Measurements from ENCODE around the gene ACTL7A. TPM values are rescaled to one million over a fixed set of nuclear protein-coding genes. Genes with fewer than 3 reads are reported as not detected.
"Not testable (repeated sequence)": the region's sequence is repeated elsewhere in the genome, so short reads cannot be mapped to it uniquely, and the experiment has no call there.

The ACTL7A gene
- total and polyA plus RNA-seq, 5 donors: not detected

- Histone ChIP-seq H3K4me3 (ENCODE audit: low read length) (no peak overlapping the region), H3K9me3 (ENCODE audit: control insufficient read depth, low read length) (no peaks in the 10 kb centered on the region), H3K4me1 (ENCODE audit: control insufficient read depth, insufficient read depth, low read length) (no peaks in the 10 kb centered on the region), H3K27me3 (ENCODE audit: control insufficient read depth, insufficient read depth) (no peaks in the 10 kb centered on the region), H3K27ac (ENCODE audit: low read length) (no peak overlapping the region)
- intact Hi-C loops (cut with DNase I): no loop called here
- ATAC-seq (no peak), DNase-seq (no peak)
- whole genome bisulfite sequencing: 91% methylated on average over 9 of the region's 9 CpGs
Measured at GRCh38 chr9:108836319-108836718, 25.7 kb upstream of the ACTL7A start.

- 69% methylated on average over 5 of the region's 5 CpGs for WGBS
- Histone ChIP-seq H3K9me3 (ENCODE audit: control insufficient read depth, low read length) (no peaks in the 10 kb centered on the region), H3K4me3 (ENCODE audit: low read length) (no peak overlapping the region), H3K4me1 (ENCODE audit: control insufficient read depth, insufficient read depth, low read length) (no peaks in the 10 kb centered on the region), H3K27ac (ENCODE audit: low read length) (no peak overlapping the region), H3K27me3 (ENCODE audit: control insufficient read depth, insufficient read depth) (no peaks in the 10 kb centered on the region)
- DNase-seq: no peak
- intact Hi-C loops (cut with DNase I): no loop called here
- no peak for ATAC-seq
Measured at GRCh38 chr9:108836781-108837180, 25.3 kb upstream of the ACTL7A start.

- intact Hi-C loops (cut with DNase I): no loop called here
- Histone ChIP-seq H3K27ac (ENCODE audit: low read length) (no peak overlapping the region), H3K9me3 (ENCODE audit: control insufficient read depth, low read length) (no peaks in the 10 kb centered on the region), H3K4me1 (ENCODE audit: control insufficient read depth, insufficient read depth, low read length) (no peaks in the 10 kb centered on the region), H3K27me3 (ENCODE audit: control insufficient read depth, insufficient read depth) (no peaks in the 10 kb centered on the region), H3K4me3 (ENCODE audit: low read length) (no peak overlapping the region)
- 77% methylated on average over 4 of the region's 4 CpGs for WGBS
- DNase-seq: no peak
- ATAC-seq: no peak
Measured at GRCh38 chr9:108837530-108837929, 24.5 kb upstream of the ACTL7A start.

GRCh38 chr9:108838017-108838416 is 24.0 kb upstream of the ACTL7A start:
- 87% methylated on average over 6 of the region's 6 CpGs for WGBS
- intact Hi-C loops (cut with DNase I): no loop called here
- Histone ChIP-seq H3K4me1 (ENCODE audit: control insufficient read depth, insufficient read depth, low read length) (no peaks in the 10 kb centered on the region), H3K27ac (ENCODE audit: low read length) (no peak overlapping the region), H3K27me3 (ENCODE audit: control insufficient read depth, insufficient read depth) (no peaks in the 10 kb centered on the region), H3K9me3 (ENCODE audit: control insufficient read depth, low read length) (no peaks in the 10 kb centered on the region), H3K4me3 (ENCODE audit: low read length) (no peak overlapping the region)
- ATAC-seq (no peak), DNase-seq (no peak)

- H3K4me1 ChIP-seq (ENCODE audit: control insufficient read depth, insufficient read depth, low read length); H3K9me3 ChIP-seq (ENCODE audit: control insufficient read depth, low read length); H3K4me3 ChIP-seq (ENCODE audit: low read length); H3K27me3 ChIP-seq (ENCODE audit: control insufficient read depth, insufficient read depth); DNase-seq; intact Hi-C loops (cut with DNase I); H3K27ac ChIP-seq (ENCODE audit: low read length); ATAC-seq: not testable (repeated sequence)
- WGBS: 91% methylated on average over 5 of the region's 5 CpGs
Measured at GRCh38 chr9:108839561-108839960, 22.5 kb upstream of the ACTL7A start.

GRCh38 chr9:108842610-108843295 is 19.3 kb upstream of the ACTL7A start:
- H3K4me3 ChIP-seq (ENCODE audit: low read length): no peak overlapping the region
- peaks cover 2% of the 10 kb centered on the region for H3K4me1 ChIP-seq (ENCODE audit: control insufficient read depth, insufficient read depth, low read length)
- no peaks in the 10 kb centered on the region for H3K9me3 ChIP-seq (ENCODE audit: control insufficient read depth, low read length)
- no peaks in the 10 kb centered on the region for H3K27me3 ChIP-seq (ENCODE audit: control insufficient read depth, insufficient read depth)
- intact Hi-C loops (cut with DNase I): no loop called here
- ATAC-seq (no peak), DNase-seq (no peak)
- H3K27ac ChIP-seq (ENCODE audit: low read length): no peak overlapping the region
- 61% methylated on average over 16 of the region's 16 CpGs for WGBS

- Histone ChIP-seq H3K9me3 (ENCODE audit: control insufficient read depth, low read length) (no peaks in the 10 kb centered on the region), H3K27ac (ENCODE audit: low read length) (no peak overlapping the region), H3K4me3 (ENCODE audit: low read length) (no peak overlapping the region), H3K4me1 (ENCODE audit: control insufficient read depth, insufficient read depth, low read length) (peaks cover 2% of the 10 kb centered on the region), H3K27me3 (ENCODE audit: control insufficient read depth, insufficient read depth) (no peaks in the 10 kb centered on the region)
- WGBS: 45% methylated on average over 2 of the region's 2 CpGs
- intact Hi-C loops (cut with DNase I): no loop called here
- ATAC-seq: no peak
- DNase-seq: no peak
Measured at GRCh38 chr9:108844391-108844790, 17.7 kb upstream of the ACTL7A start.

GRCh38 chr9:108844856-108845255 is 17.2 kb upstream of the ACTL7A start:
- Histone ChIP-seq H3K4me3 (ENCODE audit: low read length) (no peak overlapping the region), H3K27ac (ENCODE audit: low read length) (no peak overlapping the region), H3K27me3 (ENCODE audit: control insufficient read depth, insufficient read depth) (no peaks in the 10 kb centered on the region), H3K4me1 (ENCODE audit: control insufficient read depth, insufficient read depth, low read length) (peaks cover 2% of the 10 kb centered on the region), H3K9me3 (ENCODE audit: control insufficient read depth, low read length) (no peaks in the 10 kb centered on the region)
- ATAC-seq (no peak), DNase-seq (no peak)
- 97% methylated on average over 2 of the region's 2 CpGs for WGBS
- intact Hi-C loops (cut with DNase I): no loop called here

GRCh38 chr9:108845507-108845906 is 16.6 kb upstream of the ACTL7A start:
- 78% methylated on average over 5 of the region's 5 CpGs for WGBS
- no peak for ATAC-seq
- Histone ChIP-seq H3K9me3 (ENCODE audit: control insufficient read depth, low read length) (no peaks in the 10 kb centered on the region), H3K4me1 (ENCODE audit: control insufficient read depth, insufficient read depth, low read length) (peaks cover 2% of the 10 kb centered on the region), H3K27ac (ENCODE audit: low read length) (no peak overlapping the region), H3K4me3 (ENCODE audit: low read length) (no peak overlapping the region), H3K27me3 (ENCODE audit: control insufficient read depth, insufficient read depth) (no peaks in the 10 kb centered on the region)
- intact Hi-C loops (cut with DNase I): no loop called here
- no peak for DNase-seq

- ATAC-seq: no peak
- WGBS: 91% methylated on average over 2 of the region's 2 CpGs
Measured at GRCh38 chr9:108845947-108846346, 16.1 kb upstream of the ACTL7A start.

GRCh38 chr9:108848296-108848695 is 13.8 kb upstream of the ACTL7A start:
- intact Hi-C loops (cut with DNase I); H3K27me3 ChIP-seq (ENCODE audit: control insufficient read depth, insufficient read depth); H3K4me1 ChIP-seq (ENCODE audit: control insufficient read depth, insufficient read depth, low read length); H3K9me3 ChIP-seq (ENCODE audit: control insufficient read depth, low read length); ATAC-seq; H3K27ac ChIP-seq (ENCODE audit: low read length); H3K4me3 ChIP-seq (ENCODE audit: low read length): not testable (repeated sequence)
- DNase-seq: peak in 1 of 3 donors; percentile 37
- 93% methylated on average over 8 of the region's 8 CpGs for WGBS

More at GRCh38 chr9:108845947-108846346, 16.1 kb upstream of the ACTL7A start:
- H3K4me1 ChIP-seq (ENCODE audit: control insufficient read depth, insufficient read depth, low read length): peaks cover 2% of the 10 kb centered on the region
- intact Hi-C loops (cut with DNase I): no loop called here
- no peaks in the 10 kb centered on the region for H3K9me3 ChIP-seq (ENCODE audit: control insufficient read depth, low read length)
- no peaks in the 10 kb centered on the region for H3K27me3 ChIP-seq (ENCODE audit: control insufficient read depth, insufficient read depth)
- DNase-seq: no peak
- no peak overlapping the region for H3K27ac ChIP-seq (ENCODE audit: low read length)
- no peak overlapping the region for H3K4me3 ChIP-seq (ENCODE audit: low read length)

All from right cardiac atrium (tissue), 5 donors.